ENCODE measurements around the gene CDK17. TPM values are rescaled to one million over a fixed set of nuclear protein-coding genes. Genes with fewer than 3 reads are reported as not detected.

CDK17 gene
- total and polyA plus RNA-seq, 2 of the 8 experiments (the other 6 are each of a cell fraction or from before 2014, with no cell fraction given): 5.8 to 20.0 TPM

DNA sequence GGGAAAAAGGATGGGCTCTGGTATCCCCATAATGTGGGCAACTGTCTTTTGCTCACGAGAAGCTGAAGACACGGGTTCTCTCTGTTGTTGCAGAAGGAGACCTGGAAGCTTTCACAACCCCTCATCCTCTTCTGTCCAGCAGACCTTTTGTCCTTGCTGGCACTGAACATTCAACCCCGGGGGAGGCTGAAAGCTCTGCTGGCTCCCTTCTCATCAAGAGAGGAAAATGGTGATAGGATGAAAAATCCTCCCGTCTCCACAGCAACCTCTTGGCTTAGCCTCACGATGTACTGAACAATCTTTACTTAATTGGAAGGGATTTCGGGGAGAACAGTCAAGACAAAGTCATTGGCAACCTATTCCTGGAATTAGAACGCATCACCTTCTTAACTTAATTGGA, 167.1 kb downstream of the CDK17 start:
- Histone ChIP-seq H3K27ac (ENCODE audit: low read depth, low read length) (no peak overlapping the region), H2BK120ac (replicated peaks; ENCODE audit: low read depth, low read length) (no peak overlapping the region), H3K23me2 (ENCODE audit: low read depth, low read length) (no peaks in the 10 kb centered on the region), H3K23ac (ENCODE audit: insufficient read length) (no peak overlapping the region), H3K79me1 (ENCODE audit: low read depth, low read length) (no peaks in the 10 kb centered on the region; the same call in 1 of the 2 replicates), H3K9ac (replicated peaks in 1 of 4; ENCODE audit: extremely low read depth in 1 of 4, low read depth in 3 of 4, low read length in 3 of 4) (no peak overlapping the region), H3K27me3 (replicated peaks in 1 of 4; ENCODE audit: control insufficient read depth in 3 of 4, extremely low read depth in 1 of 4, insufficient read depth in 3 of 4, low read length in 3 of 4) (no peaks in the 10 kb centered on the region), H2BK12ac (ENCODE audit: low read depth, low read length) (no peak overlapping the region), H4K20me1 (replicated peaks in 1 of 2; ENCODE audit: control insufficient read depth in 1 of 2, insufficient read depth in 2 of 2, low read length in 2 of 2) (no peaks in the 10 kb centered on the region), H2BK20ac (ENCODE audit: low read length) (no peak overlapping the region), H4K8ac (ENCODE audit: extremely low read depth, insufficient read depth, low read length) (no peak overlapping the region), H3K4me3 (ENCODE audit: extremely low read depth in 1 of 4, insufficient read depth in 2 of 4, low read depth in 3 of 4, low read length in 4 of 4) (no peak overlapping the region), H3K14ac (ENCODE audit: insufficient read length) (no peak overlapping the region), H2BK5ac (ENCODE audit: low read depth, low read length) (no peak overlapping the region), H3K56ac (replicated peaks; ENCODE audit: insufficient read length, low read depth, low read length) (no peak overlapping the region), H4K5ac (ENCODE audit: insufficient read length, low read depth, low read length) (no peak overlapping the region), H2BK15ac (ENCODE audit: low read length) (no peak overlapping the region), H2AFZ (ENCODE audit: low read length) (no peak overlapping the region), H2AK5ac (ENCODE audit: low read depth, low read length) (no peak overlapping the region), H3K36me3 (ENCODE audit: control insufficient read depth in 2 of 4, insufficient read depth in 4 of 4, low read length in 3 of 4) (no peaks in the 10 kb centered on the region), H3K18ac (ENCODE audit: extremely low read depth, low read length) (no peak overlapping the region), H4K91ac (replicated peaks; ENCODE audit: insufficient read length, low read length) (no peak overlapping the region), H3K4ac (replicated peaks; ENCODE audit: insufficient read length, low read depth, low read length) (no peak overlapping the region), H3K9me3 (ENCODE audit: insufficient read depth in 2 of 2, low read depth in 1 of 2, low read length in 1 of 2) (no peaks in the 10 kb centered on the region), H3K79me2 (ENCODE audit: control insufficient read depth in 1 of 2, insufficient read depth in 2 of 2, low read length in 2 of 2) (no peaks in the 10 kb centered on the region), H3K4me1 (replicated peaks in 1 of 4; ENCODE audit: control insufficient read depth in 3 of 4, insufficient read depth in 4 of 4, low read length in 3 of 4) (0 out of 7 replicates have a peak, but pooled peaks cover 0 to 2% (median under 1%) of the 10 kb centered on the region in 4 experiments), H3K4me2 (ENCODE audit: insufficient read depth in 1 of 2, low read depth in 2 of 2, low read length in 2 of 2) (no peak overlapping the region)
- DNase-seq (ENCODE audit: low read depth in 1 of 2, low spot score in 2 of 2) (no peak), FAIRE-seq (no peak)
- WGBS, 2 experiments (ENCODE audit: extremely low coverage in 1 of 2, insufficient coverage in 1 of 2, insufficient read length in 1 of 2, insufficient replicate concordance in 2 of 2, low coverage in 1 of 2, low lambda C conversion rate in 2 of 2, missing lambda C conversion rate in 1 of 2): 89% methylated on average over 7 of the region's 7 CpGs; no CpG with 5 or more reads in 1 of the 2 experiments
- CTCF ChIA-PET (ENCODE audit: partially characterized antibody): interaction anchor here (1.3 to 1.8 kb wide), 2 partner anchors 10 to 18 kb away, joined by 5 to 7 read pairs; no protein-coding TSS in a partner anchor
- POLR2A ChIA-PET (ENCODE audit: partially characterized antibody): interaction anchor here (1.2 kb wide), 1 partner anchor 12 kb away, joined by 3 read pairs; no protein-coding TSS in a partner anchor
- TF ChIP-seq KDM1A (IDR thresholded peaks at IDR 0.05; ENCODE audit: borderline replicate concordance, low read length): no peak
- TF ChIP-seq SP4 (IDR thresholded peaks at IDR 0.05; ENCODE audit: low read length): no peak
- TF ChIP-seq SAP30 (IDR thresholded peaks at IDR 0.05; ENCODE audit: insufficient read depth, insufficient replicate concordance, low read length): no peak
- no peak for TF ChIP-seq CBX8 (IDR thresholded peaks at IDR 0.05; ENCODE audit: borderline replicate concordance, low read depth, low read length)
- TF ChIP-seq PHF8 (conservative IDR thresholded peaks at IDR 0.05; ENCODE audit: low read depth, low read length): no peak
- TF ChIP-seq GTF2F1 (IDR thresholded peaks at IDR 0.05; ENCODE audit: borderline replicate concordance, low read depth, low read length): no peak
- TF ChIP-seq TAF1 (IDR thresholded peaks at IDR 0.05; ENCODE audit: low read depth, low read length): no peak
- TF ChIP-seq BRCA1 (IDR thresholded peaks at IDR 0.05; ENCODE audit: low read depth, low read length): no peak
- no peak for TF ChIP-seq EGR1 (IDR thresholded peaks at IDR 0.05; ENCODE audit: borderline replicate concordance, low read depth, low read length)
- no peak for TF ChIP-seq POLR2A (IDR thresholded peaks at IDR 0.05; ENCODE audit: control extremely low read depth in 1 of 2, low read depth in 2 of 2, low read length in 2 of 2)
- no peak for TF ChIP-seq USF2 (IDR thresholded peaks at IDR 0.05; ENCODE audit: low read length)
- no peak for TF ChIP-seq BCL11A (IDR thresholded peaks at IDR 0.05; ENCODE audit: low read depth in 2 of 2, low read length in 2 of 2)
- no peak for TF ChIP-seq CEBPB (IDR thresholded peaks at IDR 0.05; ENCODE audit: low read depth, low read length)
- TF ChIP-seq RNF2 (IDR thresholded peaks at IDR 0.05; ENCODE audit: borderline replicate concordance, low read depth, low read length, missing control alignments, poor library complexity, severe bottlenecking): no peak
